Stimulated activated CD4-positive, alpha-beta T cell treated with anti-CD3 and anti-CD28 coated beads, Interleukin-4, amount 100 ng/mL, for 24 hours (primary cell): Measurements from ENCODE around the gene SAFB2.

ENCODE experiments used
- DNase-seq: peaks from one replicate; pipeline ENCODE4 v3.0.0-alpha.2; 2020

Gene SAFB2

GRCh38 chr19:5537870-5538269 is 84.7 kb downstream of the SAFB2 start:
- DNase-seq: no peak
